ENCODE data around the gene AKAP8.
"Not testable (repeated sequence)": the region's sequence is repeated elsewhere in the genome, so short reads cannot be mapped to it uniquely, and the experiment has no call there.

Gene AKAP8

DNA sequence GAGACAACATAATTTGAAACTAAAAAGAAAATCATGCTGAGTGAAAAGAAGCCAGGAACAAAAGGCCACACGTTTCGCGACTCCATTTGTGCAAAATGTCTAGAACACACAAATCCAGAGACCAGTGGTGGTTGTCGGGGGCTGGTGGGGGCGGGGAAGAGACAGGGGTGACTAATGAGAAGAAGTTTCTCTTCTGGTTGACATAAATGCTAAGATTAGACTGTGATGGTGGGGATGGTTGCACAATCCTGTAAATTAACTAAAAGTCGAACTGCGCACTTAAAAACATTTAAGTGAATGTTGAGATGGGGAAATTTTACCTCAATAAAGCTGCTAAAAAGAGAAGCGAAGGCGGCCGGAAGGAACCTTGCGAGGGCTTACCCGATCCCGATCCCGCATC is 7.1 kb downstream of the AKAP8 start:
- DNase-seq, result no peak

DNA sequence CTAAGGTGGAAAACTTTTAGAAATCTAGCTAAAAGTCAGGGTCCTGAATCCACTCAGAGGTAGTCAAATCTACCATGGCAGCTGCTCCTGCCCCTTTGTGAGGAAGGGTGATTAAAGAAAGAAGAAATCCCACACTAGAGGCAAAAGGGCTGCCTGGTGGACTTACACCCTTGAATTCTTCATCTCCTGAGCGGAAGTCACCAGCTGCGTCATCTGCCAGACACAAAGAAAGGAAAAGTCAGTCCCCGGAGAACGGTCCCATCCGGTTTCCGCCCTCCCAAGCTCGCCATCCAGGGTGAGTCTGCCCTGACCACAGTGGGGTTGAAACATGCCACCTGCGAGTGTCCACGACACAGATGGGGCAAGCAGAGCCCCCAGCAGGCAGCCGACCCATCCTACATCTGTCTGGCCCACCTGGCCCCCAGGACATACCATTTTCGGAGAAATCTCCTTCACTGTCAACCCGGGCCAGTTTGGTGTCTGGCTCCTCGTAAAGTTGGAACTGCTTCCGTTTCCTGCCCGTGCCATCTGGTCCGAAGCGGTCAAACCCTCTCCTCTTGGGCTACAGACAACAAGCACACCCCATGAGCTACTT is 7.7 kb downstream of the AKAP8 start:
- DNase-seq, result no peak

DNA sequence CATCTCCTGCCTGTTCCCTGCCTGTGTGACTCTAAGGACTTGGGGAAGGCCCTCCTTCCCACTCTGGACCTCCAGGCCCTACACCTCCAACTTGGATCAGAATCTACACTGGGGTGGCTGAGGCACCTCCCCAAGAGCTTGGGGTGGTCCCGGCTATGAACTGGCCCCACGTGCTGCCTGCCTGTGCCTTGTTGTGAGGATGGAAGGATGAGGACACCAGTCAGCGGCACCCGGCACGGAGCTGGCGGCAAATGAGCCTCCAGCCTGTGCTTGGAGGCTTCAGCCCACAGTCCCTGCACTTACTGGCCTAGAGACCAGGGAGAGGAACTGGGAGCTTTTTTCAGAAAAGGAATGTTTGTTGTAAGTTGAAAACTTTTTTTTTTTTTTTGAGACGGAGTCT is 8.5 kb downstream of the AKAP8 start:
- no peak for DNase-seq

DNA sequence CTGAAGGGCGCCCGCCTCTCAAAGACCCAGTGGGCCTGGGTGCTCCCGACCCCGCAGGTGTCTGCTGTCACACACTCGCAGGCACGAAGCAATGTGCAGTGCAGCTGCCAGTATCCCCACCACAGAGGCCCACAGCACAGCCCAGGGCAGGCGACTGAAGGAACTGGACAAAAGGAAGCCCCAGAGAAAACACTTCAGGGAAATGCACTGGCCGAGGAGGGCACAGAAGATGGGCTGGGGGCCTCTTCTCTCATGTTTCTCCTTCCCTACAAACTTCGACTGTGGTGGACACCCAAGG is 10.0 kb downstream of the AKAP8 start:
- DNase-seq, result no peak

DNA sequence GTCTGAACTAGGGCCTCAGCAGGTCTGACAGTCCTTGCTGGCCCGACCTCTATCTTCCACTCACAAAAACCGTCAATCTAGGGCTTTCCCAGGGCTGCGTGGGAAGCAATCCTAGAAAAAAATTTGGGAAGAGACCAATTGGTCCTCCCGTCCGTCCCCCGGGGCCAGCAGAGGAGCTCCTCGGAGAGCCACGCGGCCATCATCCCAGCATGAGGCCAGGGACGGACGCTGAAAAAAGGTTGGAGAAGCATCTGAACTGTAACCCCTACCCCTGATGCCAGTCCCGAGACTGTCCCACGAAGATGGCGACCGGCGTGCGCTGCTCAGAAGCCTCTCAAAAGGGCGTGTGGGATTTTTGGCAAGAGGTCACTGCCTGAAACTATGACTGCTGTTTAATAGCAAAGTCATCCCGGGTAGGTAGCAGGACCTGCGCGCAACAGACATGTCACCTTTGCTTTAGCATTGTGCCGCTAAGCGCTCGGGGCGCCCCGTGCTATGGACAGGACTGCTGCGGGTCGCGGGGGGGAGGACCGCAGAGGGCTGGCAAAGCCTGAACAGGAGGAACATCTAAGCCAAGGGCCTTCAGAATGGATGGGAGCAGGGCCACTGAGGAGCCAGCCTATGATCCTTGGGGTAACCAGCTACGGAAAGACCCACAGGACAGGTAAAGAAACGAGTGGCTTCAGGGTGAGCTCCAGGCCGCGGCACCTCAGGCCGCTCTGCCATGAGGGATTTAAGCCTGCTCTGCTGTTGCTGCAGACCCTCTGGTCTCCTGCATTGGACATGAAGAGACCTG is 10.6 kb downstream of the AKAP8 start:
- DNase-seq, result no peak

DNA sequence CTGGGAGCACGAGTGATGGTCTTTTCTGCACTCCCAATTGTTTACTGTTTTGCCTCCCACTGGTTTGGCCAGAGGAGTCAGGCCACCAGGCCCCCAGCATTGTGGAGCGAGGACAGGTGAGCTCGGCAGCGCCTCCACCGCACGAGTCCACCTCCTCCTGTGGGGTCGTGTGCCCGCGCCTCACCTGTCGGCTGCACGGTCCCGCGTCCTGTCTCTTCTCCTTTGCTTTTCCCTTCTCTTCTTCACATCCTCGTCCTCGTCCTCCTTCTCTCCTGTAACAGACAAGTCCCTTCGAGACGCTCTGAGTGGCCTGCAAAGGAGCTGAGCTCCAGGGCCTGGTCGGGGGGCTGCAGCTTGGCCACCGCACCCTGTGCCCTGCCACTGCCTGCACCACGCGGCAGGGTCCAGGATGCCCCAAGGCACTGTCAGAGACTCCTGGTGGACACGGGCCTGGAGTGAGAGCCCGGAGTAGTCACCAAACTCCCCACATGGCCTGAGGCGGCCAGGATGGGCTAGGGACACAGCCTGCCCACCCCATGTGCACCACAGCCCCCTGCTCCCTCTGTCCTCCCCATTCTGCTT is 11.4 kb downstream of the AKAP8 start:
- no peak for DNase-seq

DNA sequence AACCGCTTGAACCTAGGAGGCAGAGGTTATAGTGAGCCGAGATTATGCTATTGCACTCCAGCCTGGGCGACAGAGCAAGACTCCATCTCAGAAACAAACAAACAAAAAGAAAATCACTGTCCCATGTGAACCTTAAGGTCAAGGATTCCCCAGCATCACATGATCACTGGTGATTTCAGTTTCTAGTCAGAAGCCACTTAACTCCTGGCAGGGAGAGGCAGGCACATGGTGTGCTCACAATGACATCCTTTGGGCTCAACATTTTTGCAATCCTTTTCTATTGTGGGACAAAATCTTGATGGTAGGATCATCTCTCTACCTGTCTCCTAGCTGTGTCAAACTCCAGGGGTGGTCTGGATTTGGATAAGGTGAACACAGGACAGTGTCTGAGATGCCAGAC is 12.1 kb downstream of the AKAP8 start:
- no peak for DNase-seq

DNA sequence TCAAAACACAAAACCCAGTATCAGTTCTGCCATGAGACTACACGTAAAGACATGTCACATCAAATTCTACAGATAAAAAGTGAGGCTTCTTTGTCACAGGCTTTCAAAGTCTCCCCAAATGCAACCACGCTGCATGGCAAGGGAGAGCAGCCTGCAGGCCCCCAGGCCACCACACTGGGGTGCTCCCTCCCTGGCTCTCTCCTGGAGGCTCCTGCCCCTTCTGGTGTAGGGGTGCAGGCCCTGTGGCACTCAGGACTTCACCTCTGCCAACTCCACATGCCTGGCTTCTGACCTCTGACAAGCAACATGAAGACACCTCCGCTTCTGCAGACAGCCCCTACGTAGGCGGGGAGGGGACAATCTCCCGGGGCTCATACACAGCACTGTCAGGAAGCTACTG is 14.3 kb downstream of the AKAP8 start:
- no peak for DNase-seq

DNA sequence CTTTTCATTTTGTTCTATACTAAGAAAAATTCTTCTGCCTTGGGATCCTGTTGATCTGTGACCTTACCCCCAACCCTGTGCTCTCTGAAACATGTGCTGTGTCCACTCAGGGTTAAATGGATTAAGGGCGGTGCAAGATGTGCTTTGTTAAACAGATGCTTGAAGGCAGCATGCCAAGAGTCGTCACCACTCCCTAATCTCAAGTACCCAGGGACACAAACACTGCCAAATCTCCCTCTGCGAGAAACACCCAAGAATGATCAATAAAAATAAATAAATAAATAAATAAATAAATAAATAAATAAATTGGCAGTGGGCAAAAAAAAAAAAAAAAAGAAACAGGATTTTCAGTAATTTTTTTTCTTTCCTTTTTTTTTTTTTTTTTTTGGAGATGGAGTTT is 15.8 kb downstream of the AKAP8 start:
- DNase-seq, result not testable (repeated sequence)

DNA sequence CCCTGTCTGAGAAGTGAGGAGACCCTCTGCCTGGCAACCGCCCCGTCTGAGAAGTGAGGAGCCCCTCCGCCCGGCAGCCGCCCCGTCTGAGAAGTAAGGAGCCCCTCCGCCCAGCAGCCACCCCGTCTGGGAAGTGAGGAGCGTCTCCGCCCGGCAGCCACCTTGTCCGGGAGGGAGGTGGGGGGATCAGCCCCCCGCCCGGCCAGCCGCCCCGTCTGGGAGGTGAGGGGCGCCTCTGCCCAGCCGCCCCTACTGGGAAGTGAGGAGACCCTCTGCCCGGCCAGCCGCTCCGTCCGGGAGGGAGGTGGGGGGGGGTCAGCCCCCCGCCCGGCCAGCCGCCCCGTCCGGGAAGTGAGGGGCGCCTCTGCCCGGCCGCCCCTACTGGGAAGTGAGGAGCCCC is 16.5 kb downstream of the AKAP8 start:
- not testable (repeated sequence) for DNase-seq

DNA sequence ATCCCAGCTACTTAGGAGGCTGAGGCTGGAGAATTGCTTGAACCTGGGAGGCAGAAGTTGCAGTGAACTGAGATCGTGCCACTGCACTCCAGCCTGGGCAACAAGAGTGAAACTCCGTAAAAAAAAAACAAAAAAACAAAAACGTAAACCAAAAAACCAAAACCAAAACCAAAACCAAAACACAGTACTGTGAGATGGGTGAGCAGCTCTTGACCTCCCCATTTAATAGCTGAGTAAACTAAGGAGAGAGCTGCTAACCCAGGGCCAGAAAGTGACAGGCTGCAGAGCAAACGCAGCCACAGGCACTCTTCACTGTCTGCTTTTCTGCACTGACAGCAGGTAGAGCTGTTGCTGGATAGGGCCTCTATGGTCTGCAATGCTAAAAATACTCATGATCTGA is 19.6 kb downstream of the AKAP8 start:
- DNase-seq, result not testable (repeated sequence)

DNA sequence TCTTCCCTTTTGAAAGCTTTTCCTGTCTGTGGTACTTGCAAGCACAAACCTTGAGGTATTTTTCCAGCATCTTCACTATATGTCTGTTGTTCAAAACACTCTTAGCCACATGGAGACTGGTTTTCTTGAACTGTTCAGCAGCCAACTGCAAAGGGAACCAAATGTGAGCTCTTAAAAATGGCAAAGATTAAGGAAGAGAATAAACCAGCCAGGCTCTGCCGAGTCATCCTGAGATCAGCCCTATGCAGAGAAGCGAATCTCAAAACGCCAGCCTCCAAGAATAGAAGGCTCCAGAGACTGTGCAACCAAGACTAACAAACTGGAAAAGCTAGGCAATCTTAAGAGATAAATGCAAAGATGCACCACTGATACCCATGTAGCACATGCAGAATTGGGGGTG is 20.7 kb downstream of the AKAP8 start:
- no peak for DNase-seq

DNA sequence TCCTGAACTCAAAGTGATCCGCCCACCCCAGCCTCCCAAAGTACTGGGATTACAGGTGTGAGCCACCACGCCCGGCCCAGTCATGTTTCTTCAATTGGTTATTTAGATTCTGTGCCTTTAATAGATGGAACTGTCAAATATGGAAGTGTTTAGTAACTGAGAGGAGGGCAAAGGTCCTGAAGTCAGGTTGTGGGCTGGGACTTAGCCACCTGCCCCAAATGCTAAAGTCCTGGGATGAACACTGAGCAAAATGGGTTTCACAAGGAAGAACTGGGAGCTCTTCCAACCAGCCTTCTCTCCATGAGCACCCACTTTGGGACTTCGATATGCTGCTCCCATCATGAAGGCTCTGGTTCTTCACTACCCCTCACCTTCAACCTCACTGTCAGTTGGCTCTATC is 21.7 kb downstream of the AKAP8 start:
- no peak for DNase-seq

DNA sequence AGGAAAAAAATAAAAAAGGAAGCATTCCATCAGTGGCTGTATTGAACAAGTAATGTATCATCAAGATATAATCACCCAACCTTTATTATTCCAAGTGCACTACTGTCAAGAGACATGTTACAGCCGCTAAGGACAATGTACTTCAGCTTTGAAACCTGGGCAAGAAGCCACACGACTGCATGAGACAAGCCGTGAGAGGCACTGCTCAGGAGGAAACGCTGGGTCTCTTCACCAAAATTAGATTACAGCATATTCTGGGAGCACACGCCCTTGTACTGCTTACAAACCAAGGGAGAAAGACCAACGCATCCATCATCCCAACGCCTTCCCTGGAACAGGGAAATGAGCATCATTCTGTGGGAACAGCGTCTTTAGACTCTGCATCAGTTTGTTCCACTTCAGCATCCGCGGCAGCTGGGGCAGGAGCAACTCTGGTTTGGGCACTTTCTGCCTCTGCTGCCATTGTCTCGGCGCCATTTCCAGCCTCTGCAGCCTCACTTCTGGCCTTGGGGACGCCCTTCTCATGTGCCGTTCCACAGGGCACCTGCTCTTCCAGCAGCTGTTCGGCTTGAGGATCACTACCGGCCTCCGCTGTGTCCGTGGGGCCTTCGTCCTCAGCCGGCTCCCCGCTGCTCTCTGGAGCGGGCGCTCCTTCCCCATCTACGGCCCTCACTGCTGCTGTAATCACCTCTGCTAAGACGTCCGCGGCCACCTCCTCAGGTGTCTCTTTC is 24.9 kb downstream of the AKAP8 start:
- DNase-seq, result no peak

DNA sequence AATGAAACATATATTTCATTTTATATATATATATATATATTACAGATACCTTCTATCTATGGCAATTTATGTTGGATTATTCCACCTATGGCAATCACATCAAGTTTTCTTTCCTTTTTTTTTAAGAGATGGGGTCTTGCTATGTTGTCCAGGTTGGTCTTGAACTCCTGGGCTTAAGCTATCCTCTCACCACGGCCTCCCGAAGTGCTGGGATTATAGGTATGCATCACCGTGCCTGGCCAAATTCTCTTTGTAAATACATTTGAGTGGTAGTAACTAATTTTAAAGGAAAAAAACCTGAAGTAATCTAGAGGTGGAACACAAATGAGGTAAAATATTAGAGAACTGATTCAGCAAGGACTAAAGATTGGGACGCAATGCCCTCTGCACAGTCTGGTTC is 25.7 kb downstream of the AKAP8 start:
- DNase-seq, result no peak

DNA sequence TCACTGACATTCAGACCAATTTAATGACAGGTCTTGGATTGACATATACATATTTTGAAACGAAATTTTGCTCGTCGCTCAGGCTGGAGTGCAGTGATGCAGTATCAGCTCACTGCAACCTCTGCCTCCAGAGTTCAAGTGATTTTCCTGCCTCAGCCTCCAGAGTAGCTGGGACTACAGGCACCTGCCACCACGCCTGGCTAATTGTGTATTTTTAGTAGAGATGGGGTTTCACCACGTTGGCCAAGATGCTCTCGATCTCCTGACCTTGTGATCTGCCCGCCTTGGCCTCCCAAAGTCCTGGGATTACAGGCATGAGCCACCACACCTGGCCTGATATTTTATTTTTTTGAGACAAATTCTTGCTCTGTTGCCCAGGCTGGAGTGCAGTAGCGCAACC is 27.1 kb downstream of the AKAP8 start:
- not testable (repeated sequence) for DNase-seq

DNA sequence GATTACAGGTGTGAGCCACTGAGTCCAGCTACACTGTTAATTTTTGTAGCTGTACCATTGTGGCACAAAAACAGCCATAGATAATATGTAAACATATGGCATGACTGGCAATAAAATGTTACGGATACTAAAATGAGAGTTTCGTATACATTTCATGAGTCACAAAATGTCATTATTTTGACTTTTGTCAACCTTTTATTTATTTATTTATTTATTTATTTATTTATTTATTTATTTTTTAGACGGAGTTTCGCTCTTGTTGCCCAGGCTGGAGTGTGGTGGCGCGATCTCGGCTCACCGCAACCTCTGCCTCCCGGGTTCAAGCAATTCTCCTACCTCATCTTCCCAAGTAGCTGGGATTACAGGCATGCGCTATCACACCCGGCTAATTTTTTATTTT is 38.3 kb downstream of the AKAP8 start:
- not testable (repeated sequence) for DNase-seq

DNA sequence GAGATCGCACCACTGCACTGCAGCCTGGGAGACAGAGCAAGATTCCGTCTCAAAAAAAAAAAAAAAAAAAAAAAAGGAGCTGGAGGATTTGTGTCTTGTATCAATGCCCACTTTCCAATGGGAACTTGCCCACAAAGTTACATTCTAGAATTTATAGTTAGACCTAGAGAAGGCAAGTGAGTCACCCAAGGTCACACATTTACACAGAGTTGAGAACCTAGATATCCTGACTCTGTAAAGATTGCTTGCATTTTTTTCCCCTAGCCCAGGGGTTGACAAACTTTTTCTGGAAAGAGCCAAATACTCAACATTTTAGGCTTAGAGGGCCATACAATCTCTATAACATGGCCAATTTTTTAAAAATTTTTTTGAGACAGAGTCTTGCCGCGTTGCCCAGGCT is 39.5 kb downstream of the AKAP8 start:
- DNase-seq, result no peak

DNA sequence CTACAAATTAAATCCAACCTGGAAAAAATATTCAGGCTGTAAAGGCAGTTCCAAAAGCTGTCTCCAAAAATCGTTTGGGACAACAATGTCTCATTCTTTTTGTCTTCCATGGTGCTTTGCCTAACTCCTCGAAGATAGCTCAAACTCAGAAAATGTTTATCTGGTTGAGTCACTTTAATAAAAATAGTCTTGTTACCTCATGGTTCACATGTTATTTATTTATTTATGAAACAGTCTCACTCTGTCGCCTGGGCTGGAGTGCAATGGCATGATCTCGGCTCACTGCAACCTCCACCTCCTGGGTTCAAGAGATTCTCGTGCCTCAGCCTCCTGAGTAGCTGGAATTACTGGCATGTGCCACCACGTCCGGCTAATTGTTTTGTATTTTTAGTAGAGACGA is 42.4 kb downstream of the AKAP8 start:
- DNase-seq, result no peak

DNA sequence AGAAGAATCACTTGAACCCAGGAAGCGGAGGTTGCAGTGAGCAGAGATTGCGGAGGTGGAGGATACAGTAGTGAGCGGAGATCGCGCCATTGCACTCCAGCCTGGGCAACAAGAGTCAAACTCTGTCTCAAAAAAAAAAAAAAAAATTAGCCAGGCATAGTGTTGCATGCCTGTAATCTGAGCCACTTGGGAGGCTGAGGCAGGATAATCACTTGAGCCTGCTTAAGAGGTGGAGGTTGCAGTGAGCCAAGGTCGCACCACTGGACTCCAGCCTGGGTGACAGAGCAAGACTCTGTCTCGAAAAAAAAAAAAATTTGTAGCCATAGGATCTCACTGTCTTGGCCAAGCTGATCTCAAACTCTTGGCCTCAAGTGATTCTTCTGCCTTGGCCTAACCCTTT is 43.6 kb downstream of the AKAP8 start:
- not testable (repeated sequence) for DNase-seq

DNA sequence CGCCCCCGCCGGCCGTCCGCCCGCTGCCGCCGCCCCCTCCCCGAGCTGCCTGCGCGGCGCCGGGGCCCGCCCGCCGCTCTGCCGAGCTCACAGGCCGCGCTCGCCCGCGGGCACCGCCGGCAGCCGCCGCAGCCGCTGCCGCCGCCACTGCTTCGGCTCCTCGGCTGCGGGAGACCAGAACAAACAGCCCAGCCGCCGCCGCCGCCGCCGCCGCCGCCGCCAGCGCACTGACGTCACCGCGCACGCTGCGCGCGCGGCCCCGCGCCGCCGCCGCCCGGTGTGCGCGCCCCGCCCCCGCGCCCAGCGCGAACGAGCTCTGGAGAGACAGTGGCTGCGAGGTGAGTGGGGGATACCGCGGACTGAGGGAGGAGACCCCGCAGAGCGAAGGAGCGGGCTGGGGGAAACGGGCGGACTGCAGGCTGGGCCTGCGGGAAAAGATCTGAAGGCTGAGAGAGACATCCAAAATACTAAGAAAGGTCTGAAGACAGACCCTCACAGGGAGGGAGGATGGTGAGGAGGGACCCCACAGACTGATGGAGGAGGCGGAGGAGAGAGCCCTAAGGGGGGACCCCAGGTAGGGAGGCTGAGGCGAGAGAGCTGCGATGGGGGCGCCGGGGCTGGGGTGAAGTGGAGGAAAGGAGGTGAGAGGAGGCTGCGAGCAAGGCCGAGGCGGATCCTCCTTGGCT is 47.1 kb downstream of the AKAP8 start, which contains the start of gene BRD4:
TSS of gene BRD4 (minus strand) at position 229 of the 686 bp plus-strand sequence. CDS start 59,440 bp downstream, outside the sequence.
- DNase-seq, result peak; percentile 29

DNA sequence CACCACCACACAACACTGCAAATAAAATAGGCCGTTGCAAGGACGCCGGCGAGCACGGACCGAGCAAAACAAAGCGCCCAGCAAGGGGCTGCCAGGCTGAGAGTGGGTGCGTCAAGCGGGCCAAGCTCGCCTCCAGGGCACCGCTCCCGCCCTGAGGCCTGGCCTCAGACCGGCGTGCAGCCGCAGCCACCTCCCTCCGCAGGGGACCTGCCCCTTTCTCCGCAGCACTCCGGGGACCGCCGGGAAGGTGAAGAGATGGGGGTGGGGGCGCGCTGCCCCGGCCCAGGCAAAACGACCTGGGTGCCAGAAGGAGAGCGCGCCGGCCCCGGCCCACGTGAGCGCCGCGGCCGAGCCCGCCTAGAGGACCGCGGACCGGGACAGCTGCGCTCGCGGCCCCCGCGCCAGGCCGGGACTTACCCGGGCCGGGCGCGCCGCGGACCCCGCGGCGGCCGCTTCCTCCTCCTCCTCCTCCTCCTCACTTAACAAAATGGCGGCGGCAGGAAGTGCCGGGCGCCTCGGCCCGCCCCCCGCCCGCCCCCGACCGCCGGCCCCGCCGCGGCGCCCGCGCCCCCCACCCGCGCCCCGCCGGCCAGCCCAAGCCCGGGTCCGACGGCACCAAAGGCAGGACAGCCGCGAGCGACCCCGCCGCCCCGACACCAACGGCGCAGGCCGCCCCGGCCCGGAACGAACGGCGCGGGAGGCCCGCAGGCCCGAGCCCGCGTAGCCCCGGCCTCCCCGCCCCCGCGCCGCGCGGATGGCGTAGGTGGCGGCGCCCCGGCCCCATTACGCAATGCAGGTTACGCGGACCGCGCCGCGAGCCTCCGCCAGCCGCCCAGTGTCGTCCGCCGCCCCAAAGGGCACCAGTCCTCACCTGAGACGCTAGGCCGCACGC is 47.9 kb downstream of the AKAP8 start:
- DNase-seq, result no peak
